ENCODE results near the gene SORCS2.

The SORCS2 gene

GRCh38 chr4:7500404-7500803 lies 308.1 kb downstream of the SORCS2 start:
- no peak for DNase-seq

DNA sequence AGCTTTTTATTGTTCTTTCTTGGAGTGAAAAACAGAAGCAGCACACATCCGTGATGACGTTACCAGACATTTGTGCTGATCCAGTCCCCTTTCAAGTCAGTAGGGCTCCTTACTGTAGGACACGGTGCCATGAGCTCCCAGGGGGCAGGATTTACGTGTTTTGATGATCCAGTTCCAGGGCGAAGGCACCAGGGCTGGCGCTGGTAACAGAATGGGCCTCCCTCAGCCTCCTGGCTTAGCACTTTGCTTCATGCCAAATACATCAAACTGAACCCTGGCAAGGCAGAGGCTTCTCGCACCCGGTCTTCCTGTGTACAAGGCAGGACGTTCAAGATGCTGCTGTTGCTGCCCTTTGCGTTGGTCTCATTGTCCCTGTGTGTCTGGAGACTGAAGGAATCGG lies 309.0 kb downstream of the SORCS2 start:
- DNase-seq, result no peak

- no peak for DNase-seq
Observed at GRCh38 chr4:7501873-7502272, 309.5 kb downstream of the SORCS2 start.

DNA sequence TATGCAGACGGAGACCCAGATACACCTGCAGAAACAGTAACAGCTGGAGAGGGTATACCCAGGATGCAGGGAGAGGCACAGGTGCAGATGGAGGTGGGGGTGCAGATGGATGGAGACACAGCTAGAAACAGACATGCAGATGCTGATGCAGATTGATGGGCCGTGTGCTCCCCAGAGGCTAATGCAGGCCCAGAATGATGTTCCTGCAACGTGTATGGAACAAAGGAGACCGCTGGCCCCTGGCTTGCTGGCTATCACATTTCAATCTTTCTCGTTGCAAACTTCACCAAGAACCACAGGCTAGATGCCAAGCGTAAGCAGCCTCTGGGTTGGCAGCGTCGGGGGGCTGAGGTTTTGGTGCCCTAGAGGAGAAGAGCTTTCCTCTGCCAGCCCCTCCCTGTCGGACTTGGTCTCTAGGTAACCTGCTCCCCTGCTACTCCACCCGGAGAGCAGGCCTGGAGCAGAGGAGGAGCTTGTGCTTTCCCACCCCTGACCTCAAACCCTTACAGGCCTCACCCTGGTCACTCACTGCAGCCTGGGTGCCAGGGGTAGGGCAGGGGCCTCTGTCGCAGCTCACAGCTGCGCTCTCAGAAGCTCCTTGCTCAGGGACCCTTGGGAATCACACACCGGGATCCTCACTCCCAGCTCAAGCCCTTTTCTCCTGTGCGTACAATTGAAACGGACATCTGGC lies 311.4 kb downstream of the SORCS2 start:
- no peak for DNase-seq

GRCh38 chr4:7505116-7505900 lies 313.0 kb downstream of the SORCS2 start:
- DNase-seq, result no peak

GRCh38 chr4:7506119-7506518 lies 313.8 kb downstream of the SORCS2 start:
- DNase-seq, result no peak

DNA sequence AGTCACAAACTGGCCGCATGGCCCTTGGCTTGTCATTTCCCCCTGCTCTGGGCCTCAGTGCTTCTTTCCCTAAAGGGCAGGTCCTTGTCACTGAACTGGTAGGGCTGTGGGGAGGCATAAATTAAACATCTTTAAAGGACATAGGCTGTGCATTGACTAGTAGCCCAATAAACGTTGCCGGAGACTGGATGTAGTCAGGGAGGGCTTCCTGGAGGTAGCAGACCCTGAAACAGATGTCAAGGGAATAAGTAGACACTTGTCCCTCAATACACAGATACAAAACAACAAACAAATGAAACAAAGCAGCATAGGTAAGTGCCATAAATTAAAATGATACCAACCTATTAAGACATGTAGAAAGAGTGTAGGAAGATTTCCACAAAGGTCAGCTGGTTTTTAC lies 314.2 kb downstream of the SORCS2 start:
- no peak for DNase-seq

DNA sequence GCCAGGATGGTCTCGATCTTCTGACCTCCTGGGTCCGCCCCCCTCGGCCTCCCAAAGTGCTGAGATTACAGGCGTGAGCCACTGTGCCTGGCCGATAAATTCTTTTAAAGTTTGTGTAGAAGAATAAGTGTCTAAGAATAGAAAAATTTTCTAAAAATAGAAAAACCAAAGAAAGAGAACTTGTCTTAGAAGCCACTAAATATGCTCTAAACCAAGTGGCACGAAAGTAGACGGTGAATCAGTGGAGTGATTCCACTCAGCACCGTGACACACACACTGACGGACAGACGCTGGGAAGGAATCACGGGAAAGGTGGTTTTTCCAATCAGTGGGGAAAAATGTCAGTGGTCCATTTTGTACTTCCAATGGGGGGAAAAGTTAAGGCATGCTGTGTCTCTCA lies 315.0 kb downstream of the SORCS2 start:
- no peak for DNase-seq

- no peak for DNase-seq
Observed at GRCh38 chr4:7510066-7510465, 317.7 kb downstream of the SORCS2 start.

- no peak for DNase-seq
Observed at GRCh38 chr4:7510538-7510937, 318.2 kb downstream of the SORCS2 start.

DNA sequence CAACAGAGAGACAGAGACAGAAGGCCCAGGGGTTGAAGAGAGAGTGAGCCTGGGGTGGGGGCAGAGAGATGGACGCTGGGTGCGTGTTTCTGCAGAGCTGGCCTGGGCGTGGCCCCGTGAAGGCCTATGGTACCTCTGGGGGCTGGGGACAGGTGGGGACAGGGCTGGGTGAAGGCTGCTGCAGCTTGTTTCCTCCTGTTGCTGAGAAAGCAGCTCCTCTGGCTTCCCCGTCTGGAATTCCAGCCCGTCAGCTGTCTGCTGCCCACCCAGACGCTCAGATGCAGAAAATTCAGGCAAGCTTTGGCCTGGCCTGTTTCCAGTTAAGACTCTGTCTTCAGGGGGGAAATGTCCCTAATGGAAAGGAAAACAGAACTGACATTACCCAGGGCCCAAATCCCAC lies 319.2 kb downstream of the SORCS2 start:
- no peak for DNase-seq

GRCh38 chr4:7512428-7512827 lies 320.1 kb downstream of the SORCS2 start:
- no peak for DNase-seq

- no peak for DNase-seq
Observed at GRCh38 chr4:7512946-7513345, 320.6 kb downstream of the SORCS2 start.

DNA sequence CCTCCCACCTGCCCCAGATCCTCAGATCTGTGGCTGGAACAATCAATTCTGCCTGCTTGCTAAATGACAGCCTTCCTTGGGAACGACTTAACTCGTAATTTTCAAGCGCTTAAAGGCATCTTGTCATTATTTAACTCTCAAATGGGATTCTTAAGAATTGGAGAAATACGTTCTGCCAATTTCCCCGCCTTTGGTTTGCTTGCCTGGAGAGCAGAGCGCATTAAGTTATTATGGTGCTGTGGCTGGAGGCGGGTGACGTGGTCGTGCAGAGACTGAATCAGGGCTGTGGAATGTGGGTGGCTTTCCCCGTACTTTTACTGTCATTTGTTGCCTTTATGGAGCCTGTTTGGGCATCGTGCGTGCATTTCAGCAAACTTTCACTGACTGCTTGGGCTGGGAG lies 321.3 kb downstream of the SORCS2 start:
- no peak for DNase-seq

- no peak for DNase-seq
Observed at GRCh38 chr4:7514281-7514680, 321.9 kb downstream of the SORCS2 start.

- DNase-seq, result no peak
Observed at GRCh38 chr4:7514789-7515188, 322.5 kb downstream of the SORCS2 start.

DNA sequence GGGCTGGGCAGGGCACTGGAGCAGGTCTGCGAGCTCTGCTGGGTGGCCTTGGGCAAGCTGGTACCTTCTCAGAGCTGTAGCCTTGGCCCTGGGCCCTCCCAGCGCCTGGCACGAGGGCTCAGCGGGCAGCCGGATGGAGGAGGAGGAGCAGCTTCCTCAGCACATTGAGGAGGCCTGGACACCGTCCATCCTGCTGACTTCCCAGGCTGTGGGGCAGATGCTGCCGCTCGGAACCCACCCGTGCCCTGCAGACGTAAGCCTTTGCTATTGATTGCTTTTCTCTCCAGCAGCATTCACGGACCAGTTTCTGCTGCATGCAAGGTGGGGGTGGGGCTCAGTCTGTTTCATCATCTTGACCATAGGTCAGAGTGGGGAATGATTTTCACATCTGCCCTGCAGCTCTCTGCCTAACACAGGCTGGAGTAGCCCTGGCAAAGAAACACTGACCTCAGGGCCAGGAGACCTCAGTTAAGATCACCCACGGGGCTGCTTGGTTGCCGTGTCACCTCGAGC lies 323.1 kb downstream of the SORCS2 start:
- no peak for DNase-seq

- DNase-seq, result no peak
Observed at GRCh38 chr4:7516096-7516772, 323.9 kb downstream of the SORCS2 start.

GRCh38 chr4:7516773-7517144 lies 324.4 kb downstream of the SORCS2 start:
- no peak for DNase-seq

GRCh38 chr4:7518871-7519637 lies 326.7 kb downstream of the SORCS2 start:
- DNase-seq, result no peak

- no peak for DNase-seq
Observed at GRCh38 chr4:7519638-7520376, 327.5 kb downstream of the SORCS2 start.

GRCh38 chr4:7521666-7522065 lies 329.3 kb downstream of the SORCS2 start:
- DNase-seq, result no peak
